WTC11 (cell line): ENCODE data around the gene CA10. TPM values are rescaled to one million over a fixed set of nuclear protein-coding genes. Genes with fewer than 3 reads are reported as not detected.

Experiments
- ATAC-seq: fragments of 200-7000 bp; cut with Tn5 transposase; 2 replicates; pipeline ENCODE4 v1.10.0; 2021; ENCODE audit warnings: mild to moderate bottlenecking, moderate library complexity
- CTCF ChIA-PET: fragments of 300-600 bp; sonication (Branson Sonifier 250); formaldehyde crosslinking; loops from one replicate; lab custom pipeline; 2021; ENCODE audit warnings: antibody characterized with exemption; lab: Charles Lee
- POLR2A ChIA-PET: fragments of 350-600 bp; sonication (Branson Sonifier 250); formaldehyde crosslinking; loops from one replicate; lab custom pipeline; 2021; ENCODE audit warnings: antibody characterized with exemption; lab: Charles Lee
- DNase-seq: peaks from one replicate; pipeline ENCODE4 v3.0.0; 2021; ENCODE audit warnings: low spot score
- H3K27ac Mint-ChIP-seq: 2 replicates; pipeline ENCODE4 v1.8.0; 2021; ENCODE audit warnings: mixed read lengths
- H3K27me3 Mint-ChIP-seq: 2 replicates; pipeline ENCODE4 v1.8.0; 2021; ENCODE audit warnings: low read depth, mild to moderate bottlenecking, moderate library complexity, mixed read lengths
- H3K36me3 Mint-ChIP-seq: 2 replicates; pipeline ENCODE4 v1.8.0; 2021; ENCODE audit warnings: mixed read lengths
- H3K4me1 Mint-ChIP-seq: 2 replicates; pipeline ENCODE4 v1.8.0; 2022; ENCODE audit warnings: mixed read lengths
- H3K4me3 Mint-ChIP-seq: 2 replicates; pipeline ENCODE4 v1.8.0; 2021; ENCODE audit warnings: mild to moderate bottlenecking, moderate library complexity, mixed read lengths
- H3K9me3 Mint-ChIP-seq: 2 replicates; pipeline ENCODE4 v1.8.0; 2021; ENCODE audit warnings: mixed read lengths
- ATF3 ChIP-seq: sonication (generic); formaldehyde crosslinking; conservative IDR thresholded peaks from 2 replicates; pipeline ENCODE4 v1.8.1; 2022; ENCODE audit warnings: mild to moderate bottlenecking, missing genetic modification reagents
- CREM ChIP-seq: sonication (generic); formaldehyde crosslinking; IDR thresholded peaks from 2 replicates; pipeline ENCODE4 v1.8.1; 2022; ENCODE audit warnings: mild to moderate bottlenecking, missing genetic modification reagents, moderate library complexity
- E2F1 ChIP-seq: sonication (generic); formaldehyde crosslinking; IDR thresholded peaks from 2 replicates; pipeline ENCODE4 v1.8.0; 2022; ENCODE audit warnings: mild to moderate bottlenecking, missing genetic modification reagents
- EMX1 ChIP-seq: fragments of 250-450 bp; sonication (Bioruptor Pico); IDR thresholded peaks from 2 replicates; pipeline ENCODE4 v1.8.0; 2021; ENCODE audit warnings: mild to moderate bottlenecking
- ESRRA ChIP-seq: sonication (generic); formaldehyde crosslinking; IDR thresholded peaks from 2 replicates; pipeline ENCODE4 v1.8.1; 2022; ENCODE audit warnings: mild to moderate bottlenecking, missing genetic modification reagents, borderline replicate concordance
- JAZF1 ChIP-seq: fragments of 250-450 bp; sonication (Bioruptor Pico); IDR thresholded peaks from 2 replicates; pipeline ENCODE4 v1.9.0; 2021; ENCODE audit warnings: moderate library complexity, mild to moderate bottlenecking, inconsistent platforms
- JUN ChIP-seq: sonication (generic); formaldehyde crosslinking; IDR thresholded peaks from 2 replicates; pipeline ENCODE4 v1.8.0; 2023; ENCODE audit warnings: mild to moderate bottlenecking, missing genetic modification reagents
- MYBL2 ChIP-seq: sonication (generic); formaldehyde crosslinking; IDR thresholded peaks from 2 replicates; pipeline ENCODE4 v1.8.1; 2023; ENCODE audit warnings: mild to moderate bottlenecking, moderate library complexity, missing genetic modification reagents
- NR2C2 ChIP-seq: sonication (generic); formaldehyde crosslinking; IDR thresholded peaks from 2 replicates; pipeline ENCODE4 v1.8.0; 2022; ENCODE audit warnings: mild to moderate bottlenecking, missing genetic modification reagents
- SMAD4 ChIP-seq: sonication (generic); formaldehyde crosslinking; IDR thresholded peaks from 2 replicates; pipeline ENCODE4 v1.8.0; 2022; ENCODE audit warnings: mild to moderate bottlenecking, missing genetic modification reagents
- SOX15 ChIP-seq: fragments of 250-450 bp; sonication (Bioruptor Pico); IDR thresholded peaks from 2 replicates; pipeline ENCODE4 v1.9.0; 2021; ENCODE audit warnings: mild to moderate bottlenecking
- ZNF138 ChIP-seq: sonication (generic); formaldehyde crosslinking; conservative IDR thresholded peaks from 2 replicates; pipeline ENCODE4 v1.8.1; 2022; ENCODE audit warnings: mild to moderate bottlenecking, moderate library complexity, missing genetic modification reagents
- total RNA-seq: library from RNA; stranded (reverse); gene quantifications from 3 replicates; pipeline ENCODE4 v1.2.3, GENCODE V29; 2021
- TF ChIP-seq, protein P1 (sequence below): fragments of 250-450 bp; sonication (Bioruptor Pico); conservative IDR thresholded peaks from 2 replicates; pipeline ENCODE4 v1.9.0; 2021; ENCODE audit warnings: mild to moderate bottlenecking
- TF ChIP-seq, protein P2 (sequence below): sonication (generic); formaldehyde crosslinking; IDR thresholded peaks from 2 replicates; pipeline ENCODE4 v1.8.0; 2023; ENCODE audit warnings: mild to moderate bottlenecking, missing genetic modification reagents
- TF ChIP-seq, protein P3 (sequence below): sonication (generic); formaldehyde crosslinking; IDR thresholded peaks from 2 replicates; pipeline ENCODE4 v1.8.0; 2023; ENCODE audit warnings: missing genetic modification reagents, mild to moderate bottlenecking, borderline replicate concordance

CA10 gene
- total RNA-seq, 1 experiment from 2014 or later: 0.90 TPM

DNA sequence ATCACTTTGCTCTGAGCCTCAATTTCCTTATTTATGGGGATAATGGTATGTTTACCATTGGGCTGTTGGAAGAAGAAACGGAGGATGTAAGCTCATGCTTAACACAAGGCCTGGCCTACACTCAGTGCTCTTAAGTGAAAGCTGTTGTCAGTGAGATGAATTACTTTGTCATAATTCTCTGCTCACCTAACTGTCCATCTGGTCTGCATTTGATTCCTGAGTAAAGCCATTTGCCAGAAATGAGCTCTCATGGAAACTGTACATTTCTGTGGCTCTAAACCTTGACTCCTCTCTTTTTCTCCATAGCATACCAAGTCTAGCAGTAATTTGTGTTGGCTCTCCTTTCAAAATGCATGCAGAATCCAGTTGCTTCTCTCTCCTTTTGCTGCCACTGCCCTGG, 452.4 kb downstream of the CA10 start (continued):
- no peak for TF ChIP-seq SOX15
- no peak for TF ChIP-seq ATF3 (CRISPR knock-in tag)
- TF ChIP-seq MYBL2 (CRISPR knock-in tag): no peak

DNA sequence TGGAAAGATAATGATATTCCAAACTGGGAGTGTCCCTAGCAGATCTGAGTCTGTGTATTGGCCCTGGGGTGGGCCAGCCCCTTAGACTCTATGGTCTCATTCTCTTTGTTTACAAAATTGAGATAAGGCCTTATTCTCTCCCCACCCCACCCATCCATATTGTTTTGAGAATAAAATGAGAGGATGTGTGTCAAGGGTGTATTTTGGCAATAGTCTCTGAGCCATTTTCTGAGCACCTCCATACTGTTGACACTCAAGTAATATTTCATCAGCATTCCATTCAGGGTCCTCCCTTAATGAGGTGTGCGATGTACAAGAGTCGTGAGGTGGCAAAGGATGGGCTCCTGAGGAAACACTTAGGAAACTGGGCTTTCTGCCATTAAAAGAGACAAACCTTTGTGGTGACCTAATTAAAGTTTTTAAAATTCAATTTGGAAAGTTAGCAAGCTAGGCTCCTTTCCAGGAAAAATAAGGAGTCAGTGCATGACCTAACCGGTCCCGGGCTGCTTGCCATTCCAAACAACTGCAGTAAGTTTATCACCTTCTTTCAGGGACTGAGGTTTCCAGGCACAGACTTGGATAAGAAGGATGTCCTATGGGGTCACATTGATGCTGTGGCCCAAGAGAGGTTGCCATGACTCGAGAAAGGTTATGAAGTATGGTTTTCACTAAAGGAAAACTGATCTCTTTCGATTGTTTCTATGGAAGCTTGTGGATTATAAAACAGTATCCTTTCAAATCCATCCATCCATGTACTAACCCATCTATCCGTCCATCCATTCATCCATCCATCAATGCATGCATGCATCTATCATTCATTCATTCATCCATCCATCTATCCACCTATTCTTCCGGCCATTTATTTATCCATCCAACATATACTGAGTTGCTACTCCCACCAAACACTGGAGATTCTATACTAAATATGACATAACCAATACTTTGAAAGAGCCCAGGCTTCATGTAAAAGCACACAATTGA, 454.9 kb downstream of the CA10 start:
- CTCF ChIA-PET: no interaction called here
- peaks cover 50% of the 10 kb centered on the region for H3K9me3 Mint-ChIP-seq

GRCh38 chr17:51702963-51703360, 455.6 kb downstream of the CA10 start:
- Mint-ChIP-seq H3K27ac (no peak overlapping the region), H3K4me3 (no peak overlapping the region), H3K9me3 (peaks cover 54% of the 10 kb centered on the region), H3K36me3 (peaks cover 3% of the 10 kb centered on the region)
- DNase-seq: no peak
- CTCF ChIA-PET: no interaction called here
- TF ChIP-seq, protein P1, sequence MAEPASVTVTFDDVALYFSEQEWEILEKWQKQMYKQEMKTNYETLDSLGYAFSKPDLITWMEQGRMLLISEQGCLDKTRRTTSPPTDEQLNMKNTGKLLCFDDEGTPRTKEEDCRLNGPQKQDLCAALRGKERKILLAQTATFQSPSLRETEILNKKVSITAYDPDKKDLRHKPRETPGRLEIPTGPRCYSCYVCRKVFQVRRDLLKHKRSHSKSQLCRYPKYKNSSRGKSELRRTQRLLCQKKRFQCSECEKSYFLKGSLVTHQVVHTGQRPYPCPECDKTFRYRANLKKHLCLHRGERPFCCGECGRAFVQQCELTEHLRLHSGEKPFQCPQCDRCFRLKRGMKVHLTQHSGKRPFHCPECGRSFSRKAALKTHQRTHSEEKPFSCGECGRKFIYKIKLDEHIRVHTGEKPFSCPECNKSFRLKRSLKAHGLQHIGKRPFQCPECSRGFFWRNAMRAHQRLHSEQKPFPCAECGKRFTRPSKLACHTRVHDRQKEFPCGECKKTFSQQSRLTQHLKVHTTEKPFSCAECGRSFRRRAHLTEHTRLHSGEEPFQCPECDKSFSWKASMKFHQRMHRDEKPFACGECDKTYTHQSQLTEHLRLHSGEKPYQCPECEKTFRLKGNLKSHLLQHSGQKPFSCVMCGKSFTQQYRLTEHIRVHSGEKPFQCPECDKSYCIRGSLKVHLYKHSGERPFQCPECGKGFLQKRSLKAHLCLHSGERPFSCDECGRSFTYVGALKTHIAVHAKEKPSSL (CRISPR knock-in tag): no peak
- no peak for TF ChIP-seq ESRRA (CRISPR knock-in tag)
- TF ChIP-seq, all 79 proteins: peak for 0
- Mint-ChIP-seq H3K4me1 (no peaks in the 10 kb centered on the region), H3K27me3 (no peaks in the 10 kb centered on the region; the same call in 1 of the 2 replicates)
- POLR2A ChIA-PET: no interaction called here
- ATAC-seq: no peak

More for the DNA sequence above, 454.9 kb downstream of the CA10 start:
- no peak overlapping the region for H3K4me3 Mint-ChIP-seq
- ATAC-seq (no peak), DNase-seq (no peak)
- TF ChIP-seq ZNF138 (CRISPR knock-in tag) (no peak), SOX15 (no peak), CREM (CRISPR knock-in tag) (no peak), EMX1 (CRISPR knock-in tag) (no peak), JUN (CRISPR knock-in tag) (no peak)
- TF ChIP-seq, protein P2, sequence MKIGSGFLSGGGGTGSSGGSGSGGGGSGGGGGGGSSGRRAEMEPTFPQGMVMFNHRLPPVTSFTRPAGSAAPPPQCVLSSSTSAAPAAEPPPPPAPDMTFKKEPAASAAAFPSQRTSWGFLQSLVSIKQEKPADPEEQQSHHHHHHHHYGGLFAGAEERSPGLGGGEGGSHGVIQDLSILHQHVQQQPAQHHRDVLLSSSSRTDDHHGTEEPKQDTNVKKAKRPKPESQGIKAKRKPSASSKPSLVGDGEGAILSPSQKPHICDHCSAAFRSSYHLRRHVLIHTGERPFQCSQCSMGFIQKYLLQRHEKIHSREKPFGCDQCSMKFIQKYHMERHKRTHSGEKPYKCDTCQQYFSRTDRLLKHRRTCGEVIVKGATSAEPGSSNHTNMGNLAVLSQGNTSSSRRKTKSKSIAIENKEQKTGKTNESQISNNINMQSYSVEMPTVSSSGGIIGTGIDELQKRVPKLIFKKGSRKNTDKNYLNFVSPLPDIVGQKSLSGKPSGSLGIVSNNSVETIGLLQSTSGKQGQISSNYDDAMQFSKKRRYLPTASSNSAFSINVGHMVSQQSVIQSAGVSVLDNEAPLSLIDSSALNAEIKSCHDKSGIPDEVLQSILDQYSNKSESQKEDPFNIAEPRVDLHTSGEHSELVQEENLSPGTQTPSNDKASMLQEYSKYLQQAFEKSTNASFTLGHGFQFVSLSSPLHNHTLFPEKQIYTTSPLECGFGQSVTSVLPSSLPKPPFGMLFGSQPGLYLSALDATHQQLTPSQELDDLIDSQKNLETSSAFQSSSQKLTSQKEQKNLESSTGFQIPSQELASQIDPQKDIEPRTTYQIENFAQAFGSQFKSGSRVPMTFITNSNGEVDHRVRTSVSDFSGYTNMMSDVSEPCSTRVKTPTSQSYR (CRISPR knock-in tag): no peak
- H3K4me1 Mint-ChIP-seq: no peaks in the 10 kb centered on the region
- H3K27me3 Mint-ChIP-seq: no peaks in the 10 kb centered on the region; the same call in 1 of the 2 replicates
- peaks cover 3% of the 10 kb centered on the region for H3K36me3 Mint-ChIP-seq
- H3K27ac Mint-ChIP-seq: no peak overlapping the region
- POLR2A ChIA-PET: no interaction called here

- Mint-ChIP-seq H3K4me3 (no peak overlapping the region), H3K9me3 (peaks cover 50% of the 10 kb centered on the region), H3K27me3 (no peaks in the 10 kb centered on the region; the same call in 1 of the 2 replicates), H3K27ac (no peak overlapping the region), H3K36me3 (peaks cover 7% of the 10 kb centered on the region; the same call in 1 of the 2 replicates), H3K4me1 (no peaks in the 10 kb centered on the region)
- DNase-seq (no peak), ATAC-seq (no peak)
- ChIA-PET POLR2A (interaction anchor here (0.5 kb wide), 1 partner anchor 360 kb away, joined by 3 read pairs; no protein-coding TSS in a partner anchor), CTCF (no interaction called here)
- TF ChIP-seq NR2C2 (CRISPR knock-in tag) (no peak), E2F1 (CRISPR knock-in tag) (no peak), JAZF1 (CRISPR knock-in tag) (no peak), SMAD4 (CRISPR knock-in tag) (no peak), MYBL2 (CRISPR knock-in tag) (no peak)
- TF ChIP-seq, protein P3, sequence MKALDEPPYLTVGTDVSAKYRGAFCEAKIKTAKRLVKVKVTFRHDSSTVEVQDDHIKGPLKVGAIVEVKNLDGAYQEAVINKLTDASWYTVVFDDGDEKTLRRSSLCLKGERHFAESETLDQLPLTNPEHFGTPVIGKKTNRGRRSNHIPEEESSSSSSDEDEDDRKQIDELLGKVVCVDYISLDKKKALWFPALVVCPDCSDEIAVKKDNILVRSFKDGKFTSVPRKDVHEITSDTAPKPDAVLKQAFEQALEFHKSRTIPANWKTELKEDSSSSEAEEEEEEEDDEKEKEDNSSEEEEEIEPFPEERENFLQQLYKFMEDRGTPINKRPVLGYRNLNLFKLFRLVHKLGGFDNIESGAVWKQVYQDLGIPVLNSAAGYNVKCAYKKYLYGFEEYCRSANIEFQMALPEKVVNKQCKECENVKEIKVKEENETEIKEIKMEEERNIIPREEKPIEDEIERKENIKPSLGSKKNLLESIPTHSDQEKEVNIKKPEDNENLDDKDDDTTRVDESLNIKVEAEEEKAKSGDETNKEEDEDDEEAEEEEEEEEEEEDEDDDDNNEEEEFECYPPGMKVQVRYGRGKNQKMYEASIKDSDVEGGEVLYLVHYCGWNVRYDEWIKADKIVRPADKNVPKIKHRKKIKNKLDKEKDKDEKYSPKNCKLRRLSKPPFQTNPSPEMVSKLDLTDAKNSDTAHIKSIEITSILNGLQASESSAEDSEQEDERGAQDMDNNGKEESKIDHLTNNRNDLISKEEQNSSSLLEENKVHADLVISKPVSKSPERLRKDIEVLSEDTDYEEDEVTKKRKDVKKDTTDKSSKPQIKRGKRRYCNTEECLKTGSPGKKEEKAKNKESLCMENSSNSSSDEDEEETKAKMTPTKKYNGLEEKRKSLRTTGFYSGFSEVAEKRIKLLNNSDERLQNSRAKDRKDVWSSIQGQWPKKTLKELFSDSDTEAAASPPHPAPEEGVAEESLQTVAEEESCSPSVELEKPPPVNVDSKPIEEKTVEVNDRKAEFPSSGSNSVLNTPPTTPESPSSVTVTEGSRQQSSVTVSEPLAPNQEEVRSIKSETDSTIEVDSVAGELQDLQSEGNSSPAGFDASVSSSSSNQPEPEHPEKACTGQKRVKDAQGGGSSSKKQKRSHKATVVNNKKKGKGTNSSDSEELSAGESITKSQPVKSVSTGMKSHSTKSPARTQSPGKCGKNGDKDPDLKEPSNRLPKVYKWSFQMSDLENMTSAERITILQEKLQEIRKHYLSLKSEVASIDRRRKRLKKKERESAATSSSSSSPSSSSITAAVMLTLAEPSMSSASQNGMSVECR (CRISPR knock-in tag): no peak
These were observed 457.0 kb downstream of the CA10 start for GRCh38 chr17:51701501-51701900.
